ENCODE data around the gene RABGAP1L. TPM values are rescaled to one million over a fixed set of nuclear protein-coding genes. Genes with fewer than 3 reads are reported as not detected.

The RABGAP1L gene
- total RNA-seq, 2 experiments from 2014 or later, result 98.1 to 158 TPM

- no peak overlapping the region for H3K4me2 ChIP-seq (ENCODE audit: low read length)
- H3K9me3 ChIP-seq (ENCODE audit: low read length), result no peaks in the 10 kb centered on the region
- no peak overlapping the region for H3K27ac ChIP-seq (ENCODE audit: low read depth, low read length, poor library complexity, severe bottlenecking)
- intact Hi-C loops (cut with micrococcal nuclease; ENCODE audit: unreplicated experiment), result no loop called here
- POLR2A ChIA-PET, result no interaction called here
- CTCF ChIA-PET (ENCODE audit: unreplicated experiment), result no interaction called here
- no peaks in the 10 kb centered on the region for H4K20me1 ChIP-seq (ENCODE audit: insufficient read depth, low read length)
- no TSS peak for BruUV-seq (replicated peaks)
- no peak for DNase-seq (ENCODE audit: low spot score)
- TF ChIP-seq CTCF (conservative IDR thresholded peaks at IDR 0.05; ENCODE audit: low read length) (no peak), EZH2phosphoT487 (IDR thresholded peaks at IDR 0.05; ENCODE audit: borderline replicate concordance, low read depth, low read length) (no peak)
- no peaks in the 10 kb centered on the region for H3K79me2 ChIP-seq (ENCODE audit: insufficient read depth, low read depth, low read length)
- H3K9me2 ChIP-seq (ENCODE audit: insufficient read depth, low read length), result no peaks in the 10 kb centered on the region
- no peaks in the 10 kb centered on the region for H3K4me1 ChIP-seq (ENCODE audit: insufficient read depth, low read length, poor library complexity, severe bottlenecking)
- no peaks in the 10 kb centered on the region for H3K36me3 ChIP-seq (ENCODE audit: insufficient read depth, low read length)
- no peak overlapping the region for H2AFZ ChIP-seq (ENCODE audit: low read length)
- H3K4me3 ChIP-seq (ENCODE audit: low read depth, low read length, poor library complexity, severe bottlenecking), result no peak overlapping the region
Observed at GRCh38 chr1:174445351-174445750, 286.0 kb downstream of the RABGAP1L start.

GRCh38 chr1:174445817-174446216 is 286.5 kb downstream of the RABGAP1L start:
- Histone ChIP-seq H3K9me3 (ENCODE audit: low read length) (no peaks in the 10 kb centered on the region), H4K20me1 (ENCODE audit: insufficient read depth, low read length) (no peaks in the 10 kb centered on the region), H3K27ac (ENCODE audit: low read depth, low read length, poor library complexity, severe bottlenecking) (no peak overlapping the region), H3K79me2 (ENCODE audit: insufficient read depth, low read depth, low read length) (no peaks in the 10 kb centered on the region), H3K4me1 (ENCODE audit: insufficient read depth, low read length, poor library complexity, severe bottlenecking) (no peaks in the 10 kb centered on the region), H2AFZ (ENCODE audit: low read length) (no peak overlapping the region), H3K9me2 (ENCODE audit: insufficient read depth, low read length) (no peaks in the 10 kb centered on the region), H3K4me3 (ENCODE audit: low read depth, low read length, poor library complexity, severe bottlenecking) (no peak overlapping the region), H3K36me3 (ENCODE audit: insufficient read depth, low read length) (no peaks in the 10 kb centered on the region), H3K4me2 (ENCODE audit: low read length) (no peak overlapping the region)
- CTCF ChIA-PET (ENCODE audit: unreplicated experiment), result no interaction called here
- BruUV-seq (replicated peaks), result no TSS peak
- POLR2A ChIA-PET, result interaction anchor here (0.9 kb wide), 1 partner anchor 183 kb away, joined by 4 read pairs; no protein-coding TSS in a partner anchor
- no peak for TF ChIP-seq CTCF (conservative IDR thresholded peaks at IDR 0.05; ENCODE audit: low read length)
- TF ChIP-seq EZH2phosphoT487 (IDR thresholded peaks at IDR 0.05; ENCODE audit: borderline replicate concordance, low read depth, low read length), result no peak
- DNase-seq (ENCODE audit: low spot score), result no peak
- intact Hi-C loops (cut with micrococcal nuclease; ENCODE audit: unreplicated experiment), result no loop called here

- Histone ChIP-seq H3K4me1 (ENCODE audit: insufficient read depth, low read length, poor library complexity, severe bottlenecking) (no peaks in the 10 kb centered on the region), H3K4me3 (ENCODE audit: low read depth, low read length, poor library complexity, severe bottlenecking) (no peak within 1 kb of the TSS), H3K4me2 (ENCODE audit: low read length) (no peak within 1 kb of the TSS), H3K27ac (ENCODE audit: low read depth, low read length, poor library complexity, severe bottlenecking) (no peak within 1 kb of the TSS), H3K36me3 (ENCODE audit: insufficient read depth, low read length) (no peaks in the 10 kb centered on the region), H3K9me2 (ENCODE audit: insufficient read depth, low read length) (no peaks in the 10 kb centered on the region), H4K20me1 (ENCODE audit: insufficient read depth, low read length) (no peaks in the 10 kb centered on the region), H3K79me2 (ENCODE audit: insufficient read depth, low read depth, low read length) (no peaks in the 10 kb centered on the region), H2AFZ (ENCODE audit: low read length) (no peak within 1 kb of the TSS), H3K9me3 (ENCODE audit: low read length) (no peaks in the 10 kb centered on the region)
- TF ChIP-seq EZH2phosphoT487 (IDR thresholded peaks at IDR 0.05; ENCODE audit: borderline replicate concordance, low read depth, low read length) (no peak), CTCF (conservative IDR thresholded peaks at IDR 0.05; ENCODE audit: low read length) (no peak)
- BruUV-seq (replicated peaks), result no TSS peak
- no peak for DNase-seq (ENCODE audit: low spot score)
- ChIA-PET POLR2A (interaction anchor here (0.6 to 1.0 kb wide), 4 partner anchors 29 to 192 kb away, joined by 3 to 6 read pairs (median 3); no protein-coding TSS in a partner anchor), CTCF (ENCODE audit: unreplicated experiment) (no interaction called here)
- intact Hi-C loops (cut with micrococcal nuclease; ENCODE audit: unreplicated experiment), result no loop called here
Observed at GRCh38 chr1:174447866-174448530, 288.7 kb downstream of the RABGAP1L start, which contains the start of gene GPR52. Gene GPR52 (plus strand): TSS chr1:174447964. CDS start chr1:174448112, 148 bp downstream.

Data from OCI-LY7 (cell line).